Cardiac fibroblast (primary cell): Measurements from ENCODE around the gene SLCO2A1.
A peak's percentile ranks its signal among the peaks of the same experiment; 100 is the strongest.

Experiments
- DNase-seq, 2 donors: peaks; one replicate each; pipeline versions ENCODE4 v3.0.0 to v3.0.0-alpha.2; 2010; ENCODE audit warnings: low read depth in 2 of 2
- H3K4me3 ChIP-seq, 2 donors: replicated peaks in 1 of 2; 1 replicate in 1 of 2; 2 replicates in 1 of 2; pipeline ENCODE4 v1.5.1; 2011; ENCODE audit warnings: low read depth in 2 of 2, low read length in 2 of 2, mild to moderate bottlenecking in 2 of 2, moderate library complexity in 1 of 2
- TF ChIP-seq, protein P1 (sequence below): IDR thresholded peaks from one replicate; pipeline ENCODE4 v1.5.1; 2011; ENCODE audit warnings: low read depth, mild to moderate bottlenecking, low read length, inconsistent platforms

The SLCO2A1 gene

DNA sequence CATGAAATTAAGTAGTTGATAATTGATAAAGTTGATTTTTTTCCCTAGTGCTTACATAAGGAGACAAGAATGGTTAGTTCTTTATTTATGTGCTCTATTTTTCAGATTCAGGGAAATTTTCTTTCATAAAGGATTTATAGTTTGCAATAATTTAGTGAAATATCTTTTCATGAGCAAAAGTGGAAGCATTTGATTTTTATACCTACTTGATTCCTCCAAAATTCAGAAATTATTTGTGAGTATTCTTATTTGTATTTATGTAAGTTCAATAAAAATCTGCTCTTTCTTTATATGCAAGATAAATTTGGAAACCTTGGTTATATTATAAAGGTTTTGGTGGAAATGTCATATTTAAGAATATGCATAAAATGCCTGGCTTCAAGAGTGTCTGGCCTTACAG, 14.7 kb upstream of the SLCO2A1 start:
- DNase-seq: no peak
- TF ChIP-seq, protein P1, sequence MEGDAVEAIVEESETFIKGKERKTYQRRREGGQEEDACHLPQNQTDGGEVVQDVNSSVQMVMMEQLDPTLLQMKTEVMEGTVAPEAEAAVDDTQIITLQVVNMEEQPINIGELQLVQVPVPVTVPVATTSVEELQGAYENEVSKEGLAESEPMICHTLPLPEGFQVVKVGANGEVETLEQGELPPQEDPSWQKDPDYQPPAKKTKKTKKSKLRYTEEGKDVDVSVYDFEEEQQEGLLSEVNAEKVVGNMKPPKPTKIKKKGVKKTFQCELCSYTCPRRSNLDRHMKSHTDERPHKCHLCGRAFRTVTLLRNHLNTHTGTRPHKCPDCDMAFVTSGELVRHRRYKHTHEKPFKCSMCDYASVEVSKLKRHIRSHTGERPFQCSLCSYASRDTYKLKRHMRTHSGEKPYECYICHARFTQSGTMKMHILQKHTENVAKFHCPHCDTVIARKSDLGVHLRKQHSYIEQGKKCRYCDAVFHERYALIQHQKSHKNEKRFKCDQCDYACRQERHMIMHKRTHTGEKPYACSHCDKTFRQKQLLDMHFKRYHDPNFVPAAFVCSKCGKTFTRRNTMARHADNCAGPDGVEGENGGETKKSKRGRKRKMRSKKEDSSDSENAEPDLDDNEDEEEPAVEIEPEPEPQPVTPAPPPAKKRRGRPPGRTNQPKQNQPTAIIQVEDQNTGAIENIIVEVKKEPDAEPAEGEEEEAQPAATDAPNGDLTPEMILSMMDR: no peak
- H3K4me3 ChIP-seq: no peak overlapping the region

DNA sequence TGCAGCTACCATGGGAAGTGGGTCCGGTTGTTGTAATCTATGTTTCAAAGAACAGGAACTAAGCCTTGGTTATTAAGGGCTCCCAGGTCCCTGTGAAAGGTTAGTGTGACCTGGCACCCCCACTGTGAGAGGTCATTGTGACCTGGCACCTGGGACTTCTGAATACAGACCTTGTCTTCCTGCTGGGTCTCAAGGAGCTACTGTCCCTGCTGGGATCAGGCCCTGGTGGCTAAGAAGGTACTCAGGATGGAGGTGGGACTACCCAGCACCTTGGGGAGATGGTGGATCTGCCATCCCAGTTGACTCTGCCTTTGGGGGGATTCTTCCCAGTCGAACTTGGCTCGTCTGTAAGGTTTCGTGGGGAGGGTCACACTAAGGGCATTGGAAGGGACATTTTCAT, 10.3 kb upstream of the SLCO2A1 start:
- DNase-seq: no peak
- no peak overlapping the region for H3K4me3 ChIP-seq
- TF ChIP-seq, protein P1: no peak

DNA sequence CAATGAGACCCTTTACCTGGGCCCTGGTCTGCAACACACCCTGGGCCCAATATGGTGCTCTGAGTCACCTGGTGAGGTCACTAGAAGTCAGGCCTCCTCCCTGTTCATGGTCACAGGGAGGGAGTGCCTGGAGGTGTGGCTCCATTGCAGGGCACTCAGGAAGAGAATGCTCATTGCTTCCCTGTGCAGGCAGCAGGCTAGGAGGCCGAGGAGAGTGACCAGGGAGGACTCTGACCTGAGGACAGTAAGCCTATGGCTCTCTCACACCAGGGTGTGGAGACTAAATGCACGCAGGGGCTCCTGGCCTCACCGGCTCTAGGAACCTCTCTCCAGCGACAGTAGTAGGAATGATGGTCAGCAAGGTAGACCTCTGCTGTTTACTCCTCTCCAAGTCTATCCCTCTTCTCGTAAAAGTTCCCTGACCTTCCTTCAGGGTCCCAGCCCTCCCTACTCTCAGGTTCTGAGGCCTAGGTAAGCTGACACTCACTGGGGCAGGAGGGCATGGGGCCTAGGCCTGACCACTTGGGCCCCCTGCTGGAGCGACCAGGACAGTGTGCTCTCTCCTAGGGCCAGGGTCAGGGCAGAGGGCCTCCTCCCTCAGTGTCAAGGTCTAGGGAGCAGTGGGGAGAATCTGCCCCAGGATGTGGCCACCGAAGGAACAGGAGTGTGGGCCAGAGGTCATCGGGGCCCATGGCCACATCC, 9.6 kb upstream of the SLCO2A1 start:
- TF ChIP-seq, protein P1: peak; percentile 44
- DNase-seq: peak in 1 of 2 donors; percentile 17

DNA sequence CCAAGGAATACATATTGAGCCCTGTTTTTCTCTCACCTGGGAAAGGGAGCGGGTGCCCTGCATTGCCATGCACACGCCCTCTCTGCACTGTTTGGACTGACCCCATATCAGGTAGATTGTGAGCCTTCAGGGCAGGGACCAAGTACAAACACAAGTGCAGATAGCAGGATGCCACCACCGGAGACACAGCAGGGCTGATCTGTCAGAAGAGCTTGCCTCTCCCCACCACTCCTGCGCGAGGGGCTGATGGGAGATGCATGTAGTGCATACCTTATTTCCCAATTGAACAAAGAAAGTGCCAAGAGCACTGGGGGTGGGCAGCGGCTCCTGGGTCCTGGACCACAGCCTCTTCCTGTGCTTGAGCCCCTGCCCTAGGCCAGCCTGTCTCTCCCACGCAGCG, 9.0 kb upstream of the SLCO2A1 start:
- TF ChIP-seq, protein P1: no peak
- no peak overlapping the region for H3K4me3 ChIP-seq
- DNase-seq: no peak

More for the DNA sequence above, 9.6 kb upstream of the SLCO2A1 start:
- no peak overlapping the region for H3K4me3 ChIP-seq

DNA sequence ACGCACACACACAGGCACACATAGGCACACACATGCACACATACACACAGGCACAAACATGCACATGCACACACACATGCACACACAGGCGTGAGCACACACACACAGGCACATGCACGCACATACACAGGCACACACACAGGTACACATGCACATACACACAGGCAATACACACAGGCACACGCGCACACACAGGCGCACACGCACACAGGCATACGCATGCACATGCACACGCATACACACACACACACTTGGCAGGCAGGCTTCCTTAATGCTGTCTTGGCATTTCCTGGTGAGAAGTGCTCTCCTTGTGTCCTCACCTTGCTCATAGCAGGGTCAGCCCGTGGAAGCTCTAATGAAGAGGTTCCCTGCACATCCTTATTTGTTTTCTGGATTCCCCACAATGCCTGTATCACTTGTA, 8.4 kb upstream of the SLCO2A1 start:
- no peak overlapping the region for H3K4me3 ChIP-seq
- TF ChIP-seq, protein P1: no peak
- DNase-seq: no peak

DNA sequence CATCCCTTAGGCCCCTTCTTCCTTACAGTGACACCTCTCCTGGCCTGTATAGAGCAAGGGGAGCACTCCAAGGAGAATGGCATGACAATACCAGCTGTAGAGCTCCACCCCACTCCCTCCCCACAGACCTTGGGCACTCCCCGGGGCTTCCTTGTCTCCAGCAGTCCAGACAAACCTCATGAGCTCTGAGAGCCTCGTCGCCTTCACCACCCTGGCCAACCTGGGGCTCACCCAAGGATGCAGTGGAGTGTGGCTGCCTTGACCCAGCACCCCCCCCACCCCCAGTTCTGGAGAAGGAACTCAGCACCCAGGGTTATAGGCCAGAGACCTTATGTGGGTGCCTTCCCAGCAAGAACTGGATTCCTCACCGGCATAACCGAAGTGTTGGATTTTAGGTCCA, 7.4 kb upstream of the SLCO2A1 start:
- no peak overlapping the region for H3K4me3 ChIP-seq
- TF ChIP-seq, protein P1: no peak
- DNase-seq: no peak

DNA sequence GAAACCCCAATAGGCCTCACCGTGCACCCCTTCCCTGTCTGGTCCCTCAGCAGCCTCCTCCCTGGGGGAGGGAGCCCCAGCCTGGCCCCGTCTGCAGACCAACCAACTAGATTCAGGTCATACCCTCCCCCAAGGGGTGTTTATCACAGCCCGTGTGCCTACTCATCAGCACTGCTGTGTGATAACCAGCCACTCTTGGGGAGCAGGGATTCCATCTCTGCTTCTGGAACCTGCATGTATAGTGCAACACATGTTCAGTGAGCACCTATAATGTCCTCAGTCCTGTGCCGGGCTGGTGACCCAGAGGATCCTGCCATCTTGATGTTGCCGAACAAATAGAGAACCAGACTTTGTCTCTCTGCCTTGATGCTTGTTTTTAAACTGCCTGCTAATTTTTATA, 6.6 kb upstream of the SLCO2A1 start:
- DNase-seq: no peak
- H3K4me3 ChIP-seq: no peak overlapping the region
- TF ChIP-seq, protein P1: no peak
